ENCODE data around the gene GLUD1. TPM values are rescaled to one million over a fixed set of nuclear protein-coding genes. Genes with fewer than 3 reads are reported as not detected.
A peak's percentile ranks its signal among the peaks of the same experiment; 100 is the strongest.
"Not testable (repeated sequence)": the region's sequence is repeated elsewhere in the genome, so short reads cannot be mapped to it uniquely, and the experiment has no call there.

GLUD1 gene
- total RNA-seq, 4 donors from 2014 or later, result 115 to 189 (median 125) TPM

GRCh38 chr10:87105446-87106124 lies 10.9 kb upstream of the GLUD1 start:
- TF ChIP-seq POLR2A (IDR thresholded peaks at IDR 0.05), result no peak
- TF ChIP-seq CTCF (IDR thresholded peaks at IDR 0.05), result no peak
- no peaks in the 10 kb centered on the region for H3K9me3 ChIP-seq
- no peaks in the 10 kb centered on the region for H3K27me3 ChIP-seq
- no peaks in the 10 kb centered on the region for H3K36me3 ChIP-seq
- no peaks in the 10 kb centered on the region for H3K4me1 ChIP-seq
- no peak overlapping the region for H3K4me3 ChIP-seq
- H3K27ac ChIP-seq, result no peak overlapping the region
- no peak for DNase-seq
- intact Hi-C loops (cut with DNase I; ENCODE audit: low total_unique reads), result no loop called here

- H3K4me1 ChIP-seq; DNase-seq; H3K4me3 ChIP-seq; H3K27ac ChIP-seq; H3K27me3 ChIP-seq; H3K9me3 ChIP-seq; H3K36me3 ChIP-seq; intact Hi-C loops (cut with DNase I; ENCODE audit: low total_unique reads): not testable (repeated sequence)
Measured at GRCh38 chr10:87104727-87105126, 10.1 kb upstream of the GLUD1 start.

GRCh38 chr10:87101996-87102395 lies 7.4 kb upstream of the GLUD1 start:
- no peak overlapping the region for H3K4me3 ChIP-seq
- no peak for DNase-seq
- intact Hi-C loops (cut with DNase I; ENCODE audit: low total_unique reads), result no loop called here
- no peaks in the 10 kb centered on the region for H3K27me3 ChIP-seq
- no peaks in the 10 kb centered on the region for H3K9me3 ChIP-seq
- H3K27ac ChIP-seq, result no peak overlapping the region
- TF ChIP-seq CTCF (IDR thresholded peaks at IDR 0.05) (no peak), POLR2A (IDR thresholded peaks at IDR 0.05) (no peak)
- no peaks in the 10 kb centered on the region for H3K36me3 ChIP-seq
- no peaks in the 10 kb centered on the region for H3K4me1 ChIP-seq

GRCh38 chr10:87095236-87095945 lies 748 bp upstream of the GLUD1 start:
- Histone ChIP-seq H3K27ac (peak overlapping the region; percentile 96), H3K27me3 (no peaks in the 10 kb centered on the region), H3K9me3 (no peaks in the 10 kb centered on the region), H3K36me3 (no peaks in the 10 kb centered on the region), H3K4me1 (no peaks in the 10 kb centered on the region), H3K4me3 (peak overlapping the region; percentile 54 to 93)
- peak; percentile 71 to 80 for DNase-seq
- TF ChIP-seq CTCF (IDR thresholded peaks at IDR 0.05), result peak in 2 of 4 experiments; percentile 2 to 20
- peak in 1 of 2 donors; percentile 36 for TF ChIP-seq POLR2A (IDR thresholded peaks at IDR 0.05)
- intact Hi-C loops (cut with DNase I; ENCODE audit: low total_unique reads), result loop anchor here (10.0 kb wide), 1 partner anchor 131 kb away; the partner anchor contains the start of gene ADIRF

- Histone ChIP-seq H3K27ac (peak overlapping the region; percentile 96), H3K4me1 (peaks cover 0 to 9% of the 10 kb centered on the region in 2 donors), H3K4me3 (peak overlapping the region; percentile 77 to 93), H3K27me3 (no peaks in the 10 kb centered on the region), H3K36me3 (no peaks in the 10 kb centered on the region), H3K9me3 (no peaks in the 10 kb centered on the region)
- TF ChIP-seq CTCF (IDR thresholded peaks at IDR 0.05) (no peak), POLR2A (IDR thresholded peaks at IDR 0.05) (no peak)
- intact Hi-C loops (cut with DNase I; ENCODE audit: low total_unique reads), result loop anchor here (10.0 kb wide), 1 partner anchor 129 kb away; the partner anchor contains the start of gene ADIRF
- DNase-seq, result peak; percentile 57 to 68
Measured at GRCh38 chr10:87093632-87094372, 841 bp downstream of the GLUD1 start.
